LNCAP (cell line): ENCODE data around the gene RIC1.

Source experiments
- CTCF ChIP-seq: fragments of 450-650 bp; IDR thresholded peaks from 2 replicates; pipeline ENCODE4 v1.5.1; 2017; ENCODE audit warnings: mild to moderate bottlenecking

RIC1 gene

GRCh38 chr9:5628530-5629311 lies at the start of gene RIC1:
Gene RIC1, plus strand, starts transcription at chr9:5629107. Its CDS starts 203 bp downstream, at chr9:5629310.
- no peak for TF ChIP-seq CTCF

GRCh38 chr9:5579881-5580280 lies 49.0 kb upstream of the RIC1 start:
- no peak for TF ChIP-seq CTCF

GRCh38 chr9:5580650-5581049 lies 48.3 kb upstream of the RIC1 start:
- no peak for TF ChIP-seq CTCF

GRCh38 chr9:5582835-5583195 lies 46.1 kb upstream of the RIC1 start:
- TF ChIP-seq CTCF, result no peak

GRCh38 chr9:5586391-5586802 lies 42.5 kb upstream of the RIC1 start:
- TF ChIP-seq CTCF, result no peak

GRCh38 chr9:5587024-5587423 lies 41.9 kb upstream of the RIC1 start:
- TF ChIP-seq CTCF, result no peak

GRCh38 chr9:5592231-5592630 lies 36.7 kb upstream of the RIC1 start:
- TF ChIP-seq CTCF, result no peak

- TF ChIP-seq CTCF, result no peak
Measured at GRCh38 chr9:5592904-5593303, 36.0 kb upstream of the RIC1 start.
